ENCODE data around the gene C22orf23. TPM values are rescaled to one million over a fixed set of nuclear protein-coding genes. Genes with fewer than 3 reads are reported as not detected.

Gene C22orf23
- total RNA-seq, 1 experiment from 2014 or later: 1.0 TPM

DNA sequence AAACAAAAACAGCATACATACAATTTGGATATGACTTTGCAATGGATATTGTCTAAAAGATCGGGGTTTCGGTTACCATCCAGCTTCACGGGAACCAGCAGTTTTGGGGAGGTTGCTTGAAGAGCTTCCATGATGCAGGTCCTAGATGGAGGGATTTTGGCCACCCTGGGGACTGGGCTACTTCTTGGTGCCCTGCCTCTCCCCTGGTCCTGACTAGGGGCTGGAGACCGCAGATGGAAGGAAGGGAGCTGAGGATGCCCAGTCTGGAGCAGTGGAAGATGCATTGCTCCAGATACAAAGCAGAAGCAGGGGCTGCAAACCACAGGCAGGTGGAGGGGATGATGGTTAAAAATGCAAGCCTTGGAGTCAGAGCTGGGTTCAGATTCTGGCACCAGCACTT, 17.5 kb upstream of the C22orf23 start:
- Histone ChIP-seq H3F3A (ENCODE audit: insufficient read depth, low read depth) (no peaks in the 10 kb centered on the region; the same call in 1 of the 2 replicates), H3K4me3 (no peak overlapping the region), H3K36me3 (ENCODE audit: low read depth) (peaks cover 19% of the 10 kb centered on the region; the same call in 1 of the 2 replicates), H3K9me2 (ENCODE audit: insufficient read depth) (no peaks in the 10 kb centered on the region), H2AFZ (no peak overlapping the region), H3K79me2 (ENCODE audit: low read depth) (peaks cover 8% of the 10 kb centered on the region), H4K20me1 (ENCODE audit: insufficient read depth) (peaks cover 9% of the 10 kb centered on the region), H3K27ac (no peak overlapping the region), H3K4me2 (no peak overlapping the region), H3K9me3 (ENCODE audit: insufficient read depth, low read depth) (no peaks in the 10 kb centered on the region), H3K4me1 (replicated peaks; ENCODE audit: insufficient read depth) (no peaks in the 10 kb centered on the region), H3K27me3 (ENCODE audit: insufficient read depth, low read depth) (no peaks in the 10 kb centered on the region)
- intact Hi-C loops (cut with micrococcal nuclease; ENCODE audit: unreplicated experiment): no loop called here
- no peak for TF ChIP-seq EZH2 (IDR thresholded peaks at IDR 0.05; ENCODE audit: low read depth)
- ChIA-PET POLR2A (ENCODE audit: unreplicated experiment) (interaction anchor here (0.5 kb wide), 2 partner anchors 14 to 735 kb away, joined by 4 to 5 read pairs; partner anchors contain the start of gene GTPBP1), CTCF (no interaction called here)
- DNase-seq: no peak
- BruUV-seq (replicated peaks): no TSS peak

DNA sequence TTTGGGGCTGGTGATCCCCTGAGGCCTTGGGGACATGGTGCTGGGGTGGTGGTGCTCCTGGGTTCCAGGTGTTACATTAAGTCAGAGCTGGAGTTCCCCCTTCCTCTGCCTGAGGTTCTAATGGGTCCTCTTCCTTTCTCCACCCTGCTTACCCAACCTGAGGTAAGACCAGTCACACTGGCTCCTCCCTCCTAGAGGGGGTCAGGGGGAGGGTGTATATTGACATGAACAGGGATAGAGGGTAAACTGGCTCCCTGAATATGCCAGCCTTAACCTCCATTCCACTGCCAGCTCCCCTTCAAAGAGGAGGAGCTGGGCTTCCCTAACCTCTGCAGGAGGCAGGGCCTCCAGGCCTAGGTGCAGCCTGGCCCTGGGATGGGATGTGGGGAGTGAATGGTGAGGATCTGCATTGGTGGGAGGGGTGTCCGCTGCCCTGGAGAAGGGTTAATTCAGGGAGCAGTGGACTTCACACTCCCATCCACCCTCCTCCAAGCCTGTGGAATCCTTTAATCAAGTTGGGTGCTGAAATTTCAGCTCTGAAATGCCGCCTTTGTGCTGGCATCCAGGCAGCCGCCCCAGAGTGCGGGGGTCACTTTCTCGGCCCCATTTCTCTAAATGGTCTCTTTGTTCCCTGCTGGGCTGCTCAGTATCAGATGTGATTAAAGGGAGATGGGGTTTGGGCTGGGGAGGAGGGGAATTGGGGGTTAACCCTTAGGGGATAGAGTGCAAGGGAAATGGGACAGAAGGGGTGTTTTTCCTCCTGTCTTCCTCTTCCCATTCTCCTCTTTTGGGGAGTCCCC, 15.3 kb upstream of the C22orf23 start:
- H3K79me2 ChIP-seq (ENCODE audit: low read depth): peaks cover 13% of the 10 kb centered on the region
- no peak overlapping the region for H3K27ac ChIP-seq
- ChIA-PET POLR2A (ENCODE audit: unreplicated experiment) (no interaction called here), CTCF (no interaction called here)
- H4K20me1 ChIP-seq (ENCODE audit: insufficient read depth): peaks cover 16% of the 10 kb centered on the region
- peaks cover 13% of the 10 kb centered on the region for H3F3A ChIP-seq (ENCODE audit: insufficient read depth, low read depth)
- H3K4me3 ChIP-seq: no peak overlapping the region
- H3K27me3 ChIP-seq (ENCODE audit: insufficient read depth, low read depth): no peaks in the 10 kb centered on the region
- no peaks in the 10 kb centered on the region for H3K9me2 ChIP-seq (ENCODE audit: insufficient read depth)
- H3K36me3 ChIP-seq (ENCODE audit: low read depth): peaks cover 22% of the 10 kb centered on the region; the same call in 1 of the 2 replicates
- TF ChIP-seq, protein P1, sequence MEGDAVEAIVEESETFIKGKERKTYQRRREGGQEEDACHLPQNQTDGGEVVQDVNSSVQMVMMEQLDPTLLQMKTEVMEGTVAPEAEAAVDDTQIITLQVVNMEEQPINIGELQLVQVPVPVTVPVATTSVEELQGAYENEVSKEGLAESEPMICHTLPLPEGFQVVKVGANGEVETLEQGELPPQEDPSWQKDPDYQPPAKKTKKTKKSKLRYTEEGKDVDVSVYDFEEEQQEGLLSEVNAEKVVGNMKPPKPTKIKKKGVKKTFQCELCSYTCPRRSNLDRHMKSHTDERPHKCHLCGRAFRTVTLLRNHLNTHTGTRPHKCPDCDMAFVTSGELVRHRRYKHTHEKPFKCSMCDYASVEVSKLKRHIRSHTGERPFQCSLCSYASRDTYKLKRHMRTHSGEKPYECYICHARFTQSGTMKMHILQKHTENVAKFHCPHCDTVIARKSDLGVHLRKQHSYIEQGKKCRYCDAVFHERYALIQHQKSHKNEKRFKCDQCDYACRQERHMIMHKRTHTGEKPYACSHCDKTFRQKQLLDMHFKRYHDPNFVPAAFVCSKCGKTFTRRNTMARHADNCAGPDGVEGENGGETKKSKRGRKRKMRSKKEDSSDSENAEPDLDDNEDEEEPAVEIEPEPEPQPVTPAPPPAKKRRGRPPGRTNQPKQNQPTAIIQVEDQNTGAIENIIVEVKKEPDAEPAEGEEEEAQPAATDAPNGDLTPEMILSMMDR (conservative IDR thresholded peaks at IDR 0.05): no peak
- no peak for TF ChIP-seq EZH2 (IDR thresholded peaks at IDR 0.05; ENCODE audit: low read depth)
- H2AFZ ChIP-seq: no peak overlapping the region
- BruUV-seq (replicated peaks): no TSS peak
- DNase-seq: no peak
- no peak overlapping the region for H3K4me2 ChIP-seq
- H3K9me3 ChIP-seq (ENCODE audit: insufficient read depth, low read depth): no peaks in the 10 kb centered on the region
- intact Hi-C loops (cut with micrococcal nuclease; ENCODE audit: unreplicated experiment): loop anchor here (10.0 kb wide), 2 partner anchors 364 to 434 kb away; partner anchors contain the start of gene GGA1
- no peaks in the 10 kb centered on the region for H3K4me1 ChIP-seq (replicated peaks; ENCODE audit: insufficient read depth)

DNA sequence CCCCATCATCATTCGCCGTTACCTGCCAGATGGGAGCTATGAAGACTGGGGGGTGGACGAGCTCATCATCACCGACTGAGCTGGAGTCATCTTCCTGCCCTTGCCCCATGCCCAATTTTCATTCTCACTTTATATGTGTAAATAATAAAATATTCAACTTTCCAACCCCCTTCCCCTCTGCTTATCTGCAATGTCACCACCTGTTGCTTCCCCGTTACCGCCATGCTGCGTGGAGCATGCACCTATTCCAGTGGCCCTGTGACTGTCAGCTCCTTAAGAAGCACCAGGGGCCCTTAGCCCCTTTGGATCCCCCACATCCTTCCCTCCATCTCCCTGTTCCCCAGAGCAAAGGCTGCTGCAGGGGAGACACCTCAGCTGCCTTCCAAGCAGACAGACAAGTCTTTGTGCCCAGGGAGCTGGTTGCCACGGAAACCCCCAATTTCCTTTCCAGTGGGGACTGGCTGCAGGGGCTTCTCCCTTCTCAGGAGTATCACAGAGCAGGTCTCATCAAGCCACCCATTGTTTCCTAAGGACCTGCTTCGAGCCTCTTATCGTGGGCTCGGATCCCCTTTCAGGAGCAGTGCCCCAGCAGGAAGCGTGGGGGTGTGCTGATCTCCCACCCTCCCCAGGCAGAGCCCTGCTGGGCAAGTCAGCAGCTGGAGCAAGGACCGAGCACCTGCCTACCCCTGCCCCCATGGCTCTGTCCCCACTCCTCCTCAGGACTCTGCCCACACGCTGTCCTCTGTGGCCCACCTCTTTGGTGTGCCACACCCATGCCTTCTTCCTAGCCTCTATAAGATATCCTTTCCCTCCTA, 14.4 kb upstream of the C22orf23 start:
- Histone ChIP-seq H4K20me1 (ENCODE audit: insufficient read depth) (peaks cover 18% of the 10 kb centered on the region), H3F3A (ENCODE audit: insufficient read depth, low read depth) (peaks cover 21% of the 10 kb centered on the region), H3K27me3 (ENCODE audit: insufficient read depth, low read depth) (no peaks in the 10 kb centered on the region), H3K9me3 (ENCODE audit: insufficient read depth, low read depth) (no peaks in the 10 kb centered on the region), H3K4me1 (replicated peaks; ENCODE audit: insufficient read depth) (no peaks in the 10 kb centered on the region), H3K9me2 (ENCODE audit: insufficient read depth) (no peaks in the 10 kb centered on the region), H3K27ac (no peak overlapping the region), H3K79me2 (ENCODE audit: low read depth) (peaks cover 13% of the 10 kb centered on the region), H3K4me3 (no peak overlapping the region), H3K4me2 (no peak overlapping the region), H2AFZ (no peak overlapping the region), H3K36me3 (ENCODE audit: low read depth) (peaks cover 29% of the 10 kb centered on the region; the same call in 1 of the 2 replicates)
- intact Hi-C loops (cut with micrococcal nuclease; ENCODE audit: unreplicated experiment): loop anchor here (10.0 kb wide), 2 partner anchors 363 to 433 kb away; partner anchors contain the start of gene GGA1
- TF ChIP-seq, protein P1 (conservative IDR thresholded peaks at IDR 0.05): no peak
- no peak for TF ChIP-seq EZH2 (IDR thresholded peaks at IDR 0.05; ENCODE audit: low read depth)
- ChIA-PET CTCF (interaction anchor here (1.6 kb wide), 1 partner anchor 81 kb away, joined by 5 read pairs; no protein-coding TSS in a partner anchor), POLR2A (ENCODE audit: unreplicated experiment) (interaction anchor here (0.5 kb wide), 1 partner anchor 124 kb away, joined by 9 read pairs; the partner anchor contains the start of gene ANKRD54)
- no TSS peak for BruUV-seq (replicated peaks)
- no peak for DNase-seq
